ENCODE data around the gene LRTM2.

GRCh38 chr12:1836854-1837421 is 16.6 kb downstream of the LRTM2 start:
- TF ChIP-seq EZH2phosphoT487 (IDR thresholded peaks at IDR 0.05; ENCODE audit: insufficient read depth, low read depth): no peak
- no peak for TF ChIP-seq EZH2 (IDR thresholded peaks at IDR 0.05; ENCODE audit: insufficient read depth, poor library complexity, severe bottlenecking)
